Sigmoid colon (tissue), 4 donors: ENCODE measurements around the gene EGLN3.

Experiments
- POLR2A ChIP-seq, 2 donors: fragments of 450-650 bp; IDR thresholded peaks; one replicate each; pipeline ENCODE4 v1.6.1; 2016; ENCODE audit warnings: antibody characterized with exemption in 2 of 2, mild to moderate bottlenecking in 2 of 2, moderate library complexity in 2 of 2
- POLR2AphosphoS5 ChIP-seq, 4 donors: sonication (generic); formaldehyde crosslinking; IDR thresholded peaks; one replicate each; pipeline ENCODE4 v1.6.1; 2017; ENCODE audit warnings: antibody characterized with exemption in 4 of 4
- TF ChIP-seq, protein P1 (sequence below), 4 experiments: fragments of 450-650 bp in 3 of 4; fragments of 200-600 bp in 1 of 4; IDR thresholded peaks; one replicate each; pipeline ENCODE4 v1.5.1; 2016 to 2019; ENCODE audit warnings: antibody characterized with exemption in 4 of 4, mild to moderate bottlenecking in 3 of 4, moderate library complexity in 2 of 4

DNA sequence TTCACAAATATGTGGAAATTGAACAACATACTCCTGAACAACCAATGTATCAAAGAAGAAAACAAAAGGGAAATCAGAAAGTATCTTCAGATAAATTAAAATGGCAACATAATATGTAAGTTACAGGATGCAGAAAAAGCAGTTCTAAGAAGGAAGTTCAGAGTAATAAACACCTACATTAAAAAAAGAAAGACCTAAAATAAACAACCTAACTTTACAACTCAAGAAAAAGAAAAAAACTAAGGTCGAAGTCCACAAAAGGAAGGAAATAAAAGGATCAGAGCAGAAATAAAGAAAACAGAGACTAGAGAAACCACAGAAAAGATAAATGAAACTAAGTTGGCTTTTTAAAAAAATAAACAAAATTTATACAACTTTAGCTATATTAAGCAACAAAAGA, 59.2 kb downstream of the EGLN3 start:
- TF ChIP-seq, protein P1, sequence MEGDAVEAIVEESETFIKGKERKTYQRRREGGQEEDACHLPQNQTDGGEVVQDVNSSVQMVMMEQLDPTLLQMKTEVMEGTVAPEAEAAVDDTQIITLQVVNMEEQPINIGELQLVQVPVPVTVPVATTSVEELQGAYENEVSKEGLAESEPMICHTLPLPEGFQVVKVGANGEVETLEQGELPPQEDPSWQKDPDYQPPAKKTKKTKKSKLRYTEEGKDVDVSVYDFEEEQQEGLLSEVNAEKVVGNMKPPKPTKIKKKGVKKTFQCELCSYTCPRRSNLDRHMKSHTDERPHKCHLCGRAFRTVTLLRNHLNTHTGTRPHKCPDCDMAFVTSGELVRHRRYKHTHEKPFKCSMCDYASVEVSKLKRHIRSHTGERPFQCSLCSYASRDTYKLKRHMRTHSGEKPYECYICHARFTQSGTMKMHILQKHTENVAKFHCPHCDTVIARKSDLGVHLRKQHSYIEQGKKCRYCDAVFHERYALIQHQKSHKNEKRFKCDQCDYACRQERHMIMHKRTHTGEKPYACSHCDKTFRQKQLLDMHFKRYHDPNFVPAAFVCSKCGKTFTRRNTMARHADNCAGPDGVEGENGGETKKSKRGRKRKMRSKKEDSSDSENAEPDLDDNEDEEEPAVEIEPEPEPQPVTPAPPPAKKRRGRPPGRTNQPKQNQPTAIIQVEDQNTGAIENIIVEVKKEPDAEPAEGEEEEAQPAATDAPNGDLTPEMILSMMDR (IDR thresholded peaks at IDR 0.05): no peak
- no peak for TF ChIP-seq POLR2A (IDR thresholded peaks at IDR 0.05)
- no peak for TF ChIP-seq POLR2AphosphoS5 (IDR thresholded peaks at IDR 0.05)
